ENCODE results near the gene SLC44A1.

- no peak for TF ChIP-seq ZNF274 (IDR thresholded peaks at IDR 0.05; ENCODE audit: low read depth, low read length)
- TF ChIP-seq YY1 (IDR thresholded peaks at IDR 0.05; ENCODE audit: insufficient read depth, insufficient read length) = no peak
Measured at GRCh38 chr9:105198865-105199264, 45.6 kb upstream of the SLC44A1 start.
